A673 (cell line): ENCODE data around the gene PPP1R3G. TPM values are rescaled to one million over a fixed set of nuclear protein-coding genes. Genes with fewer than 3 reads are reported as not detected.

Experiments
- BruUV-seq: library from RNA; stranded (reverse); fragments of 400-500 nt; replicated peaks from 2 replicates; lab custom pipeline; 2021; lab: Mats Ljungman, UMichigan
- CTCF ChIA-PET: fragments of 300-600 bp; sonication (Branson Sonifier 250); formaldehyde crosslinking; loops from one replicate; lab custom pipeline; 2022; ENCODE audit warnings: antibody characterized with exemption; lab: Charles Lee
- POLR2A ChIA-PET: fragments of 300-600 bp; sonication (Branson Sonifier 250); formaldehyde crosslinking; loops from one replicate; lab custom pipeline; 2022; ENCODE audit warnings: antibody characterized with exemption; ENCODE audit not compliant: low non-redundant PET; lab: Charles Lee
- DNase-seq: peaks from one replicate; pipeline ENCODE4 v3.0.0-alpha.2; 2015; ENCODE audit warnings: low spot score
- H3K27ac ChIP-seq: fragments of 200-600 bp; sonication (generic); 2 replicates; pipeline ENCODE4 v1.5.1; 2016; ENCODE audit warnings: mixed run types, low read depth, mild to moderate bottlenecking, mixed read lengths, antibody characterized with exemption, low read length; ENCODE audit not compliant: poor library complexity, severe bottlenecking
- H3K27me3 ChIP-seq: fragments of 200-600 bp; sonication (generic); replicated peaks from 2 replicates; pipeline ENCODE4 v1.6.1; 2017; ENCODE audit warnings: mixed run types, low read depth, mild to moderate bottlenecking, mixed read lengths, antibody characterized with exemption, low read length; ENCODE audit not compliant: insufficient read depth, poor library complexity
- H3K36me3 ChIP-seq: fragments of 200-600 bp; sonication (generic); 2 replicates; pipeline ENCODE4 v1.6.1; 2016; ENCODE audit warnings: mixed run types, mild to moderate bottlenecking, mixed read lengths, antibody characterized with exemption, low read length; ENCODE audit not compliant: insufficient read depth, poor library complexity, severe bottlenecking
- H3K4me1 ChIP-seq: fragments of 200-600 bp; sonication (generic); 2 replicates; pipeline ENCODE4 v1.6.1; 2017; ENCODE audit warnings: mixed run types, mild to moderate bottlenecking, mixed read lengths, antibody characterized with exemption, low read length; ENCODE audit not compliant: insufficient read depth, poor library complexity, severe bottlenecking
- H3K4me3 ChIP-seq: fragments of 200-600 bp; sonication (generic); 2 replicates; pipeline ENCODE4 v1.5.1; 2016; ENCODE audit warnings: low read depth, mixed run types, mild to moderate bottlenecking, mixed read lengths, low read length; ENCODE audit not compliant: poor library complexity, severe bottlenecking
- H3K9me3 ChIP-seq: fragments of 200-600 bp; sonication (generic); 2 replicates; pipeline ENCODE4 v1.6.1; 2016; ENCODE audit warnings: mixed run types, low read depth, mild to moderate bottlenecking, mixed read lengths, antibody characterized with exemption, low read length; ENCODE audit not compliant: poor library complexity, severe bottlenecking
- CTCF ChIP-seq: fragments of 300-800, 200-600 bp; sonication (generic); conservative IDR thresholded peaks from 2 replicates; pipeline ENCODE4 v1.5.1; 2017; ENCODE audit warnings: low read depth, mild to moderate bottlenecking, antibody characterized with exemption, low read length, moderate library complexity, mixed read lengths
- EZH2 ChIP-seq: fragments of 200-600 bp; sonication (generic); IDR thresholded peaks from 2 replicates; pipeline ENCODE4 v1.6.1; 2017; ENCODE audit warnings: borderline replicate concordance, low read depth, mild to moderate bottlenecking, mixed read lengths, antibody characterized with exemption, low read length; ENCODE audit not compliant: poor library complexity, severe bottlenecking
- intact Hi-C: fragments of 100-400 bp; cut with micrococcal nuclease; formaldehyde crosslinking; loops from one replicate; pipeline ENCODE4 v1.10.0; 2022; ENCODE audit not compliant: unreplicated experiment
- total RNA-seq: library from RNA; stranded (reverse); gene quantifications from 2 replicates; pipeline ENCODE4 v1.2.3, GENCODE V29; 2021

PPP1R3G gene
- total RNA-seq, 1 experiment from 2014 or later: 0.24 TPM

DNA sequence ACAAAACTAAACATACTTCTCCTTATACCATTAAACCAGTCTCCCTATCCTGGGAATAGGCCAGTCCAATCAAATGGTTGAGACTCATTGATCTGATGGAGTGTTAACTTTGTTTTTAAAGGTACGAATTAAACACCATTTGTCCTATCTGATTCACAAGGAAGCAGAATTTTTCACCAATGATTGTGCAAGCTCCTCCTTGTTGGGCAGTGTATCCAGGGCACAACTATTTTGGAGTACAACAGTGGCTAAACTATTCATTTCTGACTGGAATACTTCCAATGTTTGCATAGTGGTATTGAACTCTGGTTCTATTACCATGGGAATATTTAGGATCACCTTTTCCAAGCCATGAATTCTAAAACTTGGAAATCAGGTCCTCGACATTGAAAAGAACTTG is 5.4 kb upstream of the PPP1R3G start:
- no peak for DNase-seq
- Histone ChIP-seq H3K27ac (no peak overlapping the region), H3K4me1 (peaks cover 3% of the 10 kb centered on the region), H3K27me3 (no peaks in the 10 kb centered on the region), H3K9me3 (no peaks in the 10 kb centered on the region), H3K36me3 (no peaks in the 10 kb centered on the region), H3K4me3 (no peak overlapping the region)
- TF ChIP-seq CTCF (no peak), EZH2 (no peak)
- CTCF ChIA-PET: no interaction called here
- no TSS peak for BruUV-seq
- intact Hi-C loops: no loop called here
- POLR2A ChIA-PET: no interaction called here

GRCh38 chr6:5080574-5080973 is 4.6 kb upstream of the PPP1R3G start:
- H3K27me3 ChIP-seq: no peaks in the 10 kb centered on the region
- no peaks in the 10 kb centered on the region for H3K36me3 ChIP-seq
- intact Hi-C loops: no loop called here
- no peaks in the 10 kb centered on the region for H3K9me3 ChIP-seq
- BruUV-seq: no TSS peak
- TF ChIP-seq CTCF (no peak), EZH2 (no peak)
- no peak overlapping the region for H3K27ac ChIP-seq
- POLR2A ChIA-PET: no interaction called here
- DNase-seq: no peak
- CTCF ChIA-PET: no interaction called here
- no peak overlapping the region for H3K4me3 ChIP-seq
- peaks cover 6% of the 10 kb centered on the region for H3K4me1 ChIP-seq

DNA sequence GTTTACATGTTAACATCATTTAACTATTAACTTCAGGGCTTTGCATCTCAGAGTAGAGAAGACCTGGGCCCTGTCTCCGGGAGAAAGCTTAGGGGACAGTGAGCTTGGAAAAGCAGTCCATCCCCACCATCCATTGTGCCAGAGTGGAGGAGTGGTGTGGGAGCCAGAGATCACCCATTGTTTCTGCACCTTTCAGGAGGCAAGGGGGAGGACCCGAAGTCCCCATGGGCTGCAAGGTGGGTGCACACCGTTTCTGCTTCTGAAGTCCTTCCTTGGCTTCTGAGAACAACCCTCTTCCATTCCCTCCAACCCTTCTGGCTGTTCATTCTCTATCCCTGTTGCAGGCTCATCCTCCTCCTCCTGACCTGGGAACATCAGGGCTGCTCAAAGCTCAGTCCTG is 4.0 kb upstream of the PPP1R3G start:
- H3K4me1 ChIP-seq: peaks cover 10% of the 10 kb centered on the region
- no peaks in the 10 kb centered on the region for H3K36me3 ChIP-seq
- no peak overlapping the region for H3K4me3 ChIP-seq
- no peaks in the 10 kb centered on the region for H3K9me3 ChIP-seq
- POLR2A ChIA-PET: no interaction called here
- TF ChIP-seq EZH2 (no peak), CTCF (no peak)
- H3K27me3 ChIP-seq: no peaks in the 10 kb centered on the region
- BruUV-seq: no TSS peak
- no peak for DNase-seq
- intact Hi-C loops: no loop called here
- no peak overlapping the region for H3K27ac ChIP-seq
- CTCF ChIA-PET: no interaction called here
